HepG2 (cell line): ENCODE results near the gene RAB3A.

Experiments used
- CTCF ChIP-seq: sonication (generic); formaldehyde crosslinking; IDR thresholded peaks from 2 replicates; pipeline ENCODE4 v1.5.0; 2020; ENCODE audit warnings: mild to moderate bottlenecking, missing genetic modification reagents, moderate library complexity
- FOSL2 ChIP-seq: sonication (generic); formaldehyde crosslinking; IDR thresholded peaks from 2 replicates; pipeline ENCODE4 v1.4.0; 2020; ENCODE audit warnings: missing genetic modification reagents
- HES4 ChIP-seq: sonication (generic); formaldehyde crosslinking; IDR thresholded peaks from 2 replicates; pipeline ENCODE4 v1.9.0; 2021; ENCODE audit warnings: mild to moderate bottlenecking, missing genetic modification reagents, borderline replicate concordance
- IRF1 ChIP-seq: sonication (generic); formaldehyde crosslinking; IDR thresholded peaks from 2 replicates; pipeline ENCODE4 v1.4.0; 2020; ENCODE audit warnings: low read depth, mild to moderate bottlenecking, missing genetic modification reagents
- KLF16 ChIP-seq, 2 experiments: sonication (generic) in 1 of 2; formaldehyde crosslinking in 1 of 2; IDR thresholded peaks; 2 replicates each; pipeline versions ENCODE4 v1.6.1 to v1.8.0; 2016 to 2023; ENCODE audit warnings: missing genetic modification reagents in 2 of 2, missing compliant biosample characterization in 1 of 2
- MED1 ChIP-seq: sonication (generic); formaldehyde crosslinking; IDR thresholded peaks from 2 replicates; pipeline ENCODE4 v1.4.0; 2020; ENCODE audit warnings: missing genetic modification reagents
- NFKB2 ChIP-seq: sonication (generic); formaldehyde crosslinking; IDR thresholded peaks from 2 replicates; pipeline ENCODE4 v1.4.0; 2020; ENCODE audit warnings: missing genetic modification reagents, borderline replicate concordance
- NFKBIZ ChIP-seq: IDR thresholded peaks from 2 replicates; pipeline ENCODE4 v1.6.1; 2018; ENCODE audit warnings: missing genetic modification reagents, missing compliant biosample characterization
- RBM22 ChIP-seq: fragments of 200-400 bp; formaldehyde crosslinking; optimal IDR thresholded peaks from 2 replicates; pipeline ENCODE3; 2017; ENCODE audit warnings: mild to moderate bottlenecking, low read length, moderate library complexity
- U2AF2 ChIP-seq: fragments of 200-400 bp; formaldehyde crosslinking; IDR thresholded peaks from 2 replicates; pipeline ENCODE4 v1.6.1; 2017; ENCODE audit warnings: low read depth, mild to moderate bottlenecking, low read length
- ZBTB49 ChIP-seq: sonication (generic); formaldehyde crosslinking; IDR thresholded peaks from 2 replicates; pipeline ENCODE4 v1.4.0; 2020; ENCODE audit warnings: missing genetic modification reagents, borderline replicate concordance
- ZBTB7A ChIP-seq: sonication (generic); formaldehyde crosslinking; IDR thresholded peaks from 2 replicates; pipeline ENCODE4 v1.8.0; 2022; ENCODE audit warnings: mild to moderate bottlenecking, missing genetic modification reagents
- ZNF780A ChIP-seq: sonication (generic); formaldehyde crosslinking; IDR thresholded peaks from 2 replicates; pipeline ENCODE4 v1.8.0; 2022; ENCODE audit warnings: mild to moderate bottlenecking, missing genetic modification reagents, moderate library complexity

GRCh38 chr19:18183529-18183928 lies 20.3 kb downstream of the RAB3A start:
- TF ChIP-seq CTCF (CRISPR knock-in tag) = no peak
- TF ChIP-seq MED1 (CRISPR knock-in tag) = no peak
- TF ChIP-seq NFKBIZ (CRISPR knock-in tag) = no peak
- TF ChIP-seq ZBTB7A (CRISPR knock-in tag) = no peak
- TF ChIP-seq ZNF780A (CRISPR knock-in tag) = no peak
- TF ChIP-seq NFKB2 (CRISPR knock-in tag) = no peak
- no peak for TF ChIP-seq HES4
- TF ChIP-seq RBM22 = no peak
- TF ChIP-seq FOSL2 (CRISPR knock-in tag) = no peak
- no peak for TF ChIP-seq U2AF2
- no peak for TF ChIP-seq IRF1 (CRISPR knock-in tag)
- no peak for TF ChIP-seq ZBTB49
- TF ChIP-seq KLF16 (CRISPR knock-in tag; IDR thresholded peaks at IDR 0.05) = no peak
